ENCODE data around the gene IGFLR1.

IGFLR1 gene

GRCh38 chr19:35723671-35724070 lies 18.6 kb downstream of the IGFLR1 start:
- H3K36me3 ChIP-seq (ENCODE audit: control insufficient read depth, low read depth, low read length) = peaks cover 68% of the 10 kb centered on the region
- no peaks in the 10 kb centered on the region for H3K9me3 ChIP-seq (ENCODE audit: control insufficient read depth, low read depth, low read length)
- H3K27me3 ChIP-seq (ENCODE audit: control insufficient read depth, insufficient read depth, low read length) = no peaks in the 10 kb centered on the region
- H3K9ac ChIP-seq (ENCODE audit: low read length) = no peak overlapping the region
- H3K4me3 ChIP-seq (ENCODE audit: low read length) = no peak overlapping the region
- H3K27ac ChIP-seq (ENCODE audit: low read length) = no peak overlapping the region
- H3K4me1 ChIP-seq (ENCODE audit: control insufficient read depth, low read depth, low read length) = no peaks in the 10 kb centered on the region

GRCh38 chr19:35722897-35723296 lies 19.4 kb downstream of the IGFLR1 start:
- Histone ChIP-seq H3K9me3 (ENCODE audit: control insufficient read depth, low read depth, low read length) (no peaks in the 10 kb centered on the region), H3K36me3 (ENCODE audit: control insufficient read depth, low read depth, low read length) (peaks cover 62% of the 10 kb centered on the region), H3K9ac (ENCODE audit: low read length) (no peak overlapping the region), H3K27me3 (ENCODE audit: control insufficient read depth, insufficient read depth, low read length) (no peaks in the 10 kb centered on the region), H3K4me3 (ENCODE audit: low read length) (no peak overlapping the region), H3K27ac (ENCODE audit: low read length) (no peak overlapping the region), H3K4me1 (ENCODE audit: control insufficient read depth, low read depth, low read length) (no peaks in the 10 kb centered on the region)

GRCh38 chr19:35722461-35722860 lies 19.8 kb downstream of the IGFLR1 start:
- Histone ChIP-seq H3K27ac (ENCODE audit: low read length) (no peak overlapping the region), H3K4me3 (ENCODE audit: low read length) (no peak overlapping the region), H3K9me3 (ENCODE audit: control insufficient read depth, low read depth, low read length) (no peaks in the 10 kb centered on the region), H3K36me3 (ENCODE audit: control insufficient read depth, low read depth, low read length) (peaks cover 58% of the 10 kb centered on the region), H3K4me1 (ENCODE audit: control insufficient read depth, low read depth, low read length) (no peaks in the 10 kb centered on the region), H3K27me3 (ENCODE audit: control insufficient read depth, insufficient read depth, low read length) (no peaks in the 10 kb centered on the region), H3K9ac (ENCODE audit: low read length) (no peak overlapping the region)

GRCh38 chr19:35721374-35721773 lies 20.9 kb downstream of the IGFLR1 start:
- Histone ChIP-seq H3K9me3 (ENCODE audit: control insufficient read depth, low read depth, low read length) (no peaks in the 10 kb centered on the region), H3K4me1 (ENCODE audit: control insufficient read depth, low read depth, low read length) (no peaks in the 10 kb centered on the region), H3K27me3 (ENCODE audit: control insufficient read depth, insufficient read depth, low read length) (no peaks in the 10 kb centered on the region), H3K9ac (ENCODE audit: low read length) (no peak overlapping the region), H3K4me3 (ENCODE audit: low read length) (no peak overlapping the region), H3K27ac (ENCODE audit: low read length) (no peak overlapping the region), H3K36me3 (ENCODE audit: control insufficient read depth, low read depth, low read length) (peaks cover 48% of the 10 kb centered on the region)

- Histone ChIP-seq H3K27ac (ENCODE audit: low read length) (no peak overlapping the region), H3K36me3 (ENCODE audit: control insufficient read depth, low read depth, low read length) (peaks cover 40% of the 10 kb centered on the region), H3K9me3 (ENCODE audit: control insufficient read depth, low read depth, low read length) (no peaks in the 10 kb centered on the region), H3K4me3 (ENCODE audit: low read length) (no peak overlapping the region), H3K4me1 (ENCODE audit: control insufficient read depth, low read depth, low read length) (peaks cover 2% of the 10 kb centered on the region), H3K9ac (ENCODE audit: low read length) (no peak overlapping the region), H3K27me3 (ENCODE audit: control insufficient read depth, insufficient read depth, low read length) (peaks cover 2% of the 10 kb centered on the region)
Measured at GRCh38 chr19:35720648-35721047, 21.6 kb downstream of the IGFLR1 start.

- Histone ChIP-seq H3K36me3 (ENCODE audit: control insufficient read depth, low read depth, low read length) (peaks cover 35% of the 10 kb centered on the region), H3K9ac (ENCODE audit: low read length) (no peak overlapping the region)
Measured at GRCh38 chr19:35720163-35720524, 22.1 kb downstream of the IGFLR1 start.

GRCh38 chr19:35719402-35720162 lies 22.7 kb downstream of the IGFLR1 start:
- H3K27ac ChIP-seq (ENCODE audit: low read length) = no peak overlapping the region
- no peaks in the 10 kb centered on the region for H3K9me3 ChIP-seq (ENCODE audit: control insufficient read depth, low read depth, low read length)
- peaks cover 30% of the 10 kb centered on the region for H3K36me3 ChIP-seq (ENCODE audit: control insufficient read depth, low read depth, low read length)
- H3K27me3 ChIP-seq (ENCODE audit: control insufficient read depth, insufficient read depth, low read length) = peaks cover 4% of the 10 kb centered on the region
- H3K4me3 ChIP-seq (ENCODE audit: low read length) = no peak overlapping the region
- peaks cover 11% of the 10 kb centered on the region for H3K4me1 ChIP-seq (ENCODE audit: control insufficient read depth, low read depth, low read length)
- H3K9ac ChIP-seq (ENCODE audit: low read length) = peak overlapping the region; percentile 65

More at GRCh38 chr19:35720163-35720524, 22.1 kb downstream of the IGFLR1 start:
- Histone ChIP-seq H3K4me3 (ENCODE audit: low read length) (no peak overlapping the region), H3K9me3 (ENCODE audit: control insufficient read depth, low read depth, low read length) (no peaks in the 10 kb centered on the region), H3K27ac (ENCODE audit: low read length) (no peak overlapping the region), H3K4me1 (ENCODE audit: control insufficient read depth, low read depth, low read length) (peaks cover 7% of the 10 kb centered on the region), H3K27me3 (ENCODE audit: control insufficient read depth, insufficient read depth, low read length) (peaks cover 4% of the 10 kb centered on the region)

GRCh38 chr19:35718345-35719041 lies 23.8 kb downstream of the IGFLR1 start:
- H3K4me1 ChIP-seq (ENCODE audit: control insufficient read depth, low read depth, low read length) = peaks cover 16% of the 10 kb centered on the region
- H3K36me3 ChIP-seq (ENCODE audit: control insufficient read depth, low read depth, low read length) = peaks cover 19% of the 10 kb centered on the region
- H3K27ac ChIP-seq (ENCODE audit: low read length) = no peak overlapping the region
- H3K9ac ChIP-seq (ENCODE audit: low read length) = peak overlapping the region; percentile 65
- no peaks in the 10 kb centered on the region for H3K9me3 ChIP-seq (ENCODE audit: control insufficient read depth, low read depth, low read length)
- peak overlapping the region; percentile 84 for H3K4me3 ChIP-seq (ENCODE audit: low read length)
- H3K27me3 ChIP-seq (ENCODE audit: control insufficient read depth, insufficient read depth, low read length) = peaks cover 4% of the 10 kb centered on the region

GRCh38 chr19:35717665-35718344 lies 24.4 kb downstream of the IGFLR1 start, which contains the start of gene KMT2B:
TSS of gene KMT2B (plus strand) at chr19:35718003. CDS start at chr19:35718019, 16 bp downstream.
- no peaks in the 10 kb centered on the region for H3K9me3 ChIP-seq (ENCODE audit: control insufficient read depth, low read depth, low read length)
- H3K27ac ChIP-seq (ENCODE audit: low read length) = peak within 1 kb of the TSS; percentile 72
- peak within 1 kb of the TSS; percentile 84 for H3K4me3 ChIP-seq (ENCODE audit: low read length)
- H3K4me1 ChIP-seq (ENCODE audit: control insufficient read depth, low read depth, low read length) = peaks cover 16% of the 10 kb centered on the region
- peak within 1 kb of the TSS; percentile 88 for H3K9ac ChIP-seq (ENCODE audit: low read length)
- peaks cover 12% of the 10 kb centered on the region for H3K36me3 ChIP-seq (ENCODE audit: control insufficient read depth, low read depth, low read length)
- H3K27me3 ChIP-seq (ENCODE audit: control insufficient read depth, insufficient read depth, low read length) = peaks cover 4% of the 10 kb centered on the region

GRCh38 chr19:35716801-35717664 lies 25.2 kb downstream of the IGFLR1 start:
- Histone ChIP-seq H3K27ac (ENCODE audit: low read length) (peak overlapping the region; percentile 72), H3K36me3 (ENCODE audit: control insufficient read depth, low read depth, low read length) (peaks cover 6% of the 10 kb centered on the region), H3K4me1 (ENCODE audit: control insufficient read depth, low read depth, low read length) (peaks cover 16% of the 10 kb centered on the region), H3K4me3 (ENCODE audit: low read length) (peak overlapping the region; percentile 66), H3K9me3 (ENCODE audit: control insufficient read depth, low read depth, low read length) (no peaks in the 10 kb centered on the region), H3K27me3 (ENCODE audit: control insufficient read depth, insufficient read depth, low read length) (peaks cover 4% of the 10 kb centered on the region), H3K9ac (ENCODE audit: low read length) (peak overlapping the region; percentile 88)

All from iPS-18a (cell line).